Neural cell (in vitro differentiated cells): Measurements from ENCODE around the gene OSBPL1A. TPM values are rescaled to one million over a fixed set of nuclear protein-coding genes. Genes with fewer than 3 reads are reported as not detected.

Experiments
- H2AFZ ChIP-seq: fragments of 200-600, 300-800 bp; sonication (generic), shearing (Covaris generic); 2 replicates; pipeline ENCODE4 v1.6.0; 2014; ENCODE audit warnings: low read depth, mild to moderate bottlenecking, antibody characterized with exemption, low read length, moderate library complexity
- H3F3A ChIP-seq: fragments of 200-600 bp; shearing (Covaris generic); 2 replicates; pipeline ENCODE4 v1.6.1; 2016; ENCODE audit warnings: mild to moderate bottlenecking, moderate library complexity, mixed read lengths, antibody characterized with exemption, low read length; ENCODE audit not compliant: insufficient read depth, poor library complexity, severe bottlenecking
- H3K27ac ChIP-seq: fragments of 200-600, 300-800 bp; sonication (generic), shearing (Covaris generic); 2 replicates; pipeline ENCODE4 v1.5.1; 2014; ENCODE audit warnings: mild to moderate bottlenecking, low read length, moderate library complexity
- H3K27me3 ChIP-seq: fragments of 300-800, 200-600 bp; sonication (generic), shearing (Covaris generic); 2 replicates; pipeline ENCODE4 v1.6.0; 2014; ENCODE audit warnings: mild to moderate bottlenecking, low read depth, low read length, moderate library complexity; ENCODE audit not compliant: insufficient read depth
- H3K36me3 ChIP-seq: fragments of 300-800, 200-600 bp; sonication (generic), shearing (Covaris generic); 2 replicates; pipeline ENCODE4 v1.5.1; 2014; ENCODE audit warnings: mild to moderate bottlenecking, antibody characterized with exemption, low read length, moderate library complexity; ENCODE audit not compliant: insufficient read depth
- H3K4me2 ChIP-seq: fragments of 300-800, 200-600 bp; sonication (generic), shearing (Covaris generic); 2 replicates; pipeline ENCODE4 v1.6.0; 2014; ENCODE audit warnings: mild to moderate bottlenecking, low read length
- H3K4me3 ChIP-seq: fragments of 300-800, 200-600 bp; sonication (generic), shearing (Covaris generic); 2 replicates; pipeline ENCODE4 v1.5.1; 2014; ENCODE audit warnings: mild to moderate bottlenecking, low read length, moderate library complexity
- H3K79me2 ChIP-seq: fragments of 200-600 bp; shearing (Covaris generic); replicated peaks from 2 replicates; pipeline ENCODE4 v1.6.0; 2014; ENCODE audit warnings: mild to moderate bottlenecking, low read length, moderate library complexity; ENCODE audit not compliant: insufficient read depth
- H3K9ac ChIP-seq: fragments of 300-800, 200-600 bp; sonication (generic), shearing (Covaris generic); 2 replicates; pipeline ENCODE4 v1.6.1; 2016; ENCODE audit warnings: mild to moderate bottlenecking, low read length, mixed read lengths
- H3K9me2 ChIP-seq: fragments of 200-600 bp; shearing (Covaris generic); 2 replicates; pipeline ENCODE4 v1.6.1; 2016; ENCODE audit warnings: mild to moderate bottlenecking, low read length, mixed read lengths; ENCODE audit not compliant: insufficient read depth
- H3K9me3 ChIP-seq: fragments of 200-600, 300-800 bp; sonication (generic), shearing (Covaris generic); 2 replicates; pipeline ENCODE4 v1.6.1; 2016; ENCODE audit warnings: mild to moderate bottlenecking, mixed run types, low read length, moderate library complexity, mixed read lengths
- H4K20me1 ChIP-seq: fragments of 200-600 bp; shearing (Covaris generic); 2 replicates; pipeline ENCODE4 v1.6.1; 2016; ENCODE audit warnings: mild to moderate bottlenecking, mixed run types; ENCODE audit not compliant: insufficient read depth
- EP300 ChIP-seq: fragments of 450-650 bp; conservative IDR thresholded peaks from 2 replicates; pipeline ENCODE4 v1.6.1; 2014; ENCODE audit warnings: antibody characterized with exemption, mild to moderate bottlenecking, moderate library complexity; ENCODE audit not compliant: poor library complexity, severe bottlenecking
- EZH2 ChIP-seq: fragments of 200-600, 300-800 bp; shearing (Covaris generic), sonication (generic); IDR thresholded peaks from 2 replicates; pipeline ENCODE4 v1.6.1; 2014; ENCODE audit warnings: antibody characterized with exemption, low read length, borderline replicate concordance, mild to moderate bottlenecking; ENCODE audit not compliant: insufficient read depth, poor library complexity, severe bottlenecking
- MXI1 ChIP-seq: fragments of 450-650 bp; conservative IDR thresholded peaks from 2 replicates; pipeline ENCODE4 v1.6.1; 2014; ENCODE audit warnings: antibody characterized with exemption, mild to moderate bottlenecking; ENCODE audit not compliant: poor library complexity, severe bottlenecking
- POLR2AphosphoS5 ChIP-seq: IDR thresholded peaks from 2 replicates; pipeline ENCODE4 v1.6.1; 2012
- RAD21 ChIP-seq: fragments of 450-650 bp; conservative IDR thresholded peaks from 2 replicates; pipeline ENCODE4 v1.6.1; 2014; ENCODE audit warnings: antibody characterized with exemption, mild to moderate bottlenecking, moderate library complexity
- SMC3 ChIP-seq: fragments of 450-650 bp; conservative IDR thresholded peaks from 2 replicates; pipeline ENCODE4 v1.6.1; 2014; ENCODE audit warnings: antibody characterized with exemption, mild to moderate bottlenecking, moderate library complexity; ENCODE audit not compliant: poor library complexity
- TAF1 ChIP-seq: IDR thresholded peaks from 2 replicates; pipeline ENCODE4 v1.6.1; 2012; ENCODE audit warnings: low read depth
- polyA plus RNA-seq: library from polyadenylated mRNA; depleted of rRNA; stranded (reverse); fragments of >200 nt; gene quantifications from 2 replicates; pipeline ENCODE4 v1.2.3, GENCODE V29; 2014
- TF ChIP-seq, protein P1 (sequence below): fragments of 450-650 bp; IDR thresholded peaks from 2 replicates; pipeline ENCODE4 v1.5.1; 2014; ENCODE audit warnings: antibody characterized with exemption, mild to moderate bottlenecking, moderate library complexity; ENCODE audit not compliant: poor library complexity, severe bottlenecking
- TF ChIP-seq, protein P2 (sequence below): IDR thresholded peaks from 2 replicates; pipeline ENCODE4 v1.6.1; 2012; ENCODE audit warnings: borderline replicate concordance

OSBPL1A gene
- polyA plus RNA-seq, 1 donor from 2014 or later, result 24.9 TPM

DNA sequence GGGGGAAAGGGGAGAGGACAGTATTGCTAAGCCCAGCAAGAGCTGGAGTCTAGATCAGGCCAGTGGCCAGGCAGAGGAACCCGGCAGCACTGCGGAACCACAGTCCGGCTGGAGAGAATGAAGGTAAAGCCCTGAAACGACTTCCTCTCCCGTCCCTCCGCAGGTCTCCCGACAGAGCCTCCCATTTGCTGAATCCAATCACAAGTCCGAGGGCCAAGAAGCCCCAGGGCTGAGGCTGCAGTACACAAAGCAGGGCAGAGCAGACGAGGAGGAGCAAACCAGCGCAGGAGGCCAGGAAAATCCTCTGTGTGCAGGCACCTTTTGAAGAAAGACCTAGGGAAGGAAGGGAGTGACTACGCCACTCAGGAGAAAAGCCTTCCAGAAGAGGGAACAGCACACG lies 104.4 kb downstream of the OSBPL1A start:
- H4K20me1 ChIP-seq, result no peaks in the 10 kb centered on the region
- H3K27ac ChIP-seq, result no peak overlapping the region
- TF ChIP-seq, protein P1, sequence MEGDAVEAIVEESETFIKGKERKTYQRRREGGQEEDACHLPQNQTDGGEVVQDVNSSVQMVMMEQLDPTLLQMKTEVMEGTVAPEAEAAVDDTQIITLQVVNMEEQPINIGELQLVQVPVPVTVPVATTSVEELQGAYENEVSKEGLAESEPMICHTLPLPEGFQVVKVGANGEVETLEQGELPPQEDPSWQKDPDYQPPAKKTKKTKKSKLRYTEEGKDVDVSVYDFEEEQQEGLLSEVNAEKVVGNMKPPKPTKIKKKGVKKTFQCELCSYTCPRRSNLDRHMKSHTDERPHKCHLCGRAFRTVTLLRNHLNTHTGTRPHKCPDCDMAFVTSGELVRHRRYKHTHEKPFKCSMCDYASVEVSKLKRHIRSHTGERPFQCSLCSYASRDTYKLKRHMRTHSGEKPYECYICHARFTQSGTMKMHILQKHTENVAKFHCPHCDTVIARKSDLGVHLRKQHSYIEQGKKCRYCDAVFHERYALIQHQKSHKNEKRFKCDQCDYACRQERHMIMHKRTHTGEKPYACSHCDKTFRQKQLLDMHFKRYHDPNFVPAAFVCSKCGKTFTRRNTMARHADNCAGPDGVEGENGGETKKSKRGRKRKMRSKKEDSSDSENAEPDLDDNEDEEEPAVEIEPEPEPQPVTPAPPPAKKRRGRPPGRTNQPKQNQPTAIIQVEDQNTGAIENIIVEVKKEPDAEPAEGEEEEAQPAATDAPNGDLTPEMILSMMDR, result no peak
- TF ChIP-seq EP300, result no peak
- no peak for TF ChIP-seq EZH2
- TF ChIP-seq, protein P2, sequence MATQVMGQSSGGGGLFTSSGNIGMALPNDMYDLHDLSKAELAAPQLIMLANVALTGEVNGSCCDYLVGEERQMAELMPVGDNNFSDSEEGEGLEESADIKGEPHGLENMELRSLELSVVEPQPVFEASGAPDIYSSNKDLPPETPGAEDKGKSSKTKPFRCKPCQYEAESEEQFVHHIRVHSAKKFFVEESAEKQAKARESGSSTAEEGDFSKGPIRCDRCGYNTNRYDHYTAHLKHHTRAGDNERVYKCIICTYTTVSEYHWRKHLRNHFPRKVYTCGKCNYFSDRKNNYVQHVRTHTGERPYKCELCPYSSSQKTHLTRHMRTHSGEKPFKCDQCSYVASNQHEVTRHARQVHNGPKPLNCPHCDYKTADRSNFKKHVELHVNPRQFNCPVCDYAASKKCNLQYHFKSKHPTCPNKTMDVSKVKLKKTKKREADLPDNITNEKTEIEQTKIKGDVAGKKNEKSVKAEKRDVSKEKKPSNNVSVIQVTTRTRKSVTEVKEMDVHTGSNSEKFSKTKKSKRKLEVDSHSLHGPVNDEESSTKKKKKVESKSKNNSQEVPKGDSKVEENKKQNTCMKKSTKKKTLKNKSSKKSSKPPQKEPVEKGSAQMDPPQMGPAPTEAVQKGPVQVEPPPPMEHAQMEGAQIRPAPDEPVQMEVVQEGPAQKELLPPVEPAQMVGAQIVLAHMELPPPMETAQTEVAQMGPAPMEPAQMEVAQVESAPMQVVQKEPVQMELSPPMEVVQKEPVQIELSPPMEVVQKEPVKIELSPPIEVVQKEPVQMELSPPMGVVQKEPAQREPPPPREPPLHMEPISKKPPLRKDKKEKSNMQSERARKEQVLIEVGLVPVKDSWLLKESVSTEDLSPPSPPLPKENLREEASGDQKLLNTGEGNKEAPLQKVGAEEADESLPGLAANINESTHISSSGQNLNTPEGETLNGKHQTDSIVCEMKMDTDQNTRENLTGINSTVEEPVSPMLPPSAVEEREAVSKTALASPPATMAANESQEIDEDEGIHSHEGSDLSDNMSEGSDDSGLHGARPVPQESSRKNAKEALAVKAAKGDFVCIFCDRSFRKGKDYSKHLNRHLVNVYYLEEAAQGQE, result no peak
- TF ChIP-seq POLR2AphosphoS5, result no peak
- no peak for TF ChIP-seq SMC3
- no peak for TF ChIP-seq TAF1
- no peak for TF ChIP-seq RAD21
- TF ChIP-seq MXI1, result no peak
- H3K4me3 ChIP-seq, result no peak overlapping the region
- H2AFZ ChIP-seq, result no peak overlapping the region
- H3K4me2 ChIP-seq, result no peak overlapping the region
- no peaks in the 10 kb centered on the region for H3K79me2 ChIP-seq
- no peaks in the 10 kb centered on the region for H3K9me2 ChIP-seq
- H3K9ac ChIP-seq, result no peak overlapping the region
- H3F3A ChIP-seq, result no peaks in the 10 kb centered on the region
- no peaks in the 10 kb centered on the region for H3K9me3 ChIP-seq
- no peaks in the 10 kb centered on the region for H3K27me3 ChIP-seq
- no peaks in the 10 kb centered on the region for H3K36me3 ChIP-seq

DNA sequence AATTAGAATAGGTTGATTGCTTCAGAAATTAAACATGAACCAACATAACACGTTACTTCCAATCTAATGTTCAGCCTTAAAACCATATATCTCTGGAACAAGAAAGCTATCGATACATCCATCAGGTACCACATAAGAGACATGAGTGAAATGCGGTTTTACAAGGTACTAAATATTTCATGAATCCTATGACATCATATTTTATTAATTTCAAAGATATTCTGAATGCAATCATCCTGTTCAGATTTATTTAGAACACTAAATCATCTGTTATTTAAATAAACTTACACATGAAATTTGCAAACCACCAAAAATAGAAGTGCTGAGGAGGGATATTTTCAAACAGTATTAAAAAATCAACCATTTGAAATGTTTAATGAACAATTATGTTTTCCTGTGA lies 119.0 kb downstream of the OSBPL1A start:
- Histone ChIP-seq H3K27me3 (no peaks in the 10 kb centered on the region), H2AFZ (no peak overlapping the region), H3F3A (no peaks in the 10 kb centered on the region), H3K27ac (no peak overlapping the region), H4K20me1 (no peaks in the 10 kb centered on the region), H3K4me3 (no peak overlapping the region), H3K9me3 (no peaks in the 10 kb centered on the region), H3K79me2 (no peaks in the 10 kb centered on the region), H3K9ac (no peak overlapping the region), H3K36me3 (no peaks in the 10 kb centered on the region), H3K4me2 (no peak overlapping the region), H3K9me2 (no peaks in the 10 kb centered on the region)
- TF ChIP-seq EZH2, result no peak

DNA sequence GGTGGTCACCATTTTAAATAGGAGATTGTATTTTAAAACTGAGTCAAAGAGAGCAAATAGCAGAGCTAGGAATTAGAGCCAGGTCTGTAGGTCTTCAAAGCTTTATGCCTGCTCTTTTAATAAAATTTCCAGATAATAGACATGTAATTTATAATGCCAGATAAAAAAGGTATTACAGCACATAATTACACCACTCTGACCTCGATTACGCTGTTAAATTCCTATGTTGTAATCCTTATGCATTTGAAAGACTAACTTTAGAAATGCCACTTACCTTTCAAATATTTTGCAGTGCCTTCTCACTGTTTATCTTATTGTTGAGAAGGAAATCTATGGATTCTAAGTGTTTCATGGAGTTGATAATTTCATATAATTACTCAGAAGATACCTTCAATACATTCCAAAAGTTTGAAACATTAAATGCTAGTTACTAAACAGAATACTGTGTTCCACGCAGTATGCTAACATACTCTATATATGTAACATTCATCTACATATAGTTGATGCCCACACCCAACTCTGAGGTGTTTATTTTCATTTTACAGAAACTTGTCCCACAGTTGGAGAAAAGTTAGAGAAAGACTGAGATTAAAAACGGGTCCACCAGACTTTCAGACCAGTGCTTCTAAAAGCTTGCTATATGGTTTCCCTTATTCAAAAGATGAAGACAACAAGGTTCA lies 120.0 kb downstream of the OSBPL1A start:
- H3K9me2 ChIP-seq, result no peaks in the 10 kb centered on the region
- no peak overlapping the region for H2AFZ ChIP-seq
- no peaks in the 10 kb centered on the region for H3F3A ChIP-seq
- H3K9me3 ChIP-seq, result no peaks in the 10 kb centered on the region
- no peak for TF ChIP-seq EZH2
- TF ChIP-seq RAD21, result no peak
- no peak for TF ChIP-seq MXI1
- TF ChIP-seq EP300, result no peak
- no peak for TF ChIP-seq POLR2AphosphoS5
- TF ChIP-seq TAF1, result no peak
- TF ChIP-seq, protein P1, result no peak
- TF ChIP-seq, protein P2, result no peak
- TF ChIP-seq SMC3, result no peak
- H3K79me2 ChIP-seq, result no peaks in the 10 kb centered on the region
- no peak overlapping the region for H3K27ac ChIP-seq
- H3K36me3 ChIP-seq, result no peaks in the 10 kb centered on the region
- no peak overlapping the region for H3K4me2 ChIP-seq
- H3K4me3 ChIP-seq, result no peak overlapping the region
- no peaks in the 10 kb centered on the region for H3K27me3 ChIP-seq
- H4K20me1 ChIP-seq, result no peaks in the 10 kb centered on the region
- no peak overlapping the region for H3K9ac ChIP-seq
